Measurements from ENCODE around the gene ADAMTS16. TPM values are rescaled to one million over a fixed set of nuclear protein-coding genes. Genes with fewer than 3 reads are reported as not detected.

ADAMTS16 gene
- total RNA-seq, 4 donors from 2014 or later: 1.5 to 2.8 (median 2.0) TPM

GRCh38 chr5:5302201-5302600, 162.1 kb downstream of the ADAMTS16 start:
- Histone ChIP-seq H3K36me3 (no peaks in the 10 kb centered on the region), H3K4me3 (no peak overlapping the region), H3K27ac (no peak overlapping the region), H3K9me3 (no peaks in the 10 kb centered on the region), H3K4me1 (peaks cover 0 to 17% (median 5%) of the 10 kb centered on the region in 4 donors), H3K27me3 (no peaks in the 10 kb centered on the region)
- no peak for DNase-seq (ENCODE audit: low spot score in 2 of 2)
- TF ChIP-seq EP300 (IDR thresholded peaks at IDR 0.05) (no peak), CTCF (IDR thresholded peaks at IDR 0.05) (no peak), POLR2A (IDR thresholded peaks at IDR 0.05) (no peak)
- 75 to 85% methylated on average over 4 of the region's 4 CpGs for WGBS, 2 donors

- no peak for DNase-seq (ENCODE audit: low spot score in 2 of 2)
- Histone ChIP-seq H3K4me3 (no peak overlapping the region), H3K9me3 (no peaks in the 10 kb centered on the region), H3K27ac (no peak overlapping the region), H3K36me3 (no peaks in the 10 kb centered on the region), H3K27me3 (no peaks in the 10 kb centered on the region), H3K4me1 (peaks cover 0 to 19% (median 5%) of the 10 kb centered on the region in 4 donors)
- 97 to 98% methylated on average over 15 of the region's 15 CpGs for WGBS, 2 donors
- TF ChIP-seq CTCF (IDR thresholded peaks at IDR 0.05) (no peak), POLR2A (IDR thresholded peaks at IDR 0.05) (no peak), EP300 (IDR thresholded peaks at IDR 0.05) (no peak)
Measured at GRCh38 chr5:5303242-5303641, 163.1 kb downstream of the ADAMTS16 start.

GRCh38 chr5:5304361-5305020, 164.4 kb downstream of the ADAMTS16 start:
- DNase-seq (ENCODE audit: low spot score in 2 of 2): no peak
- Histone ChIP-seq H3K4me1 (peaks cover 0 to 19% (median 5%) of the 10 kb centered on the region in 4 donors), H3K27me3 (no peaks in the 10 kb centered on the region), H3K9me3 (no peaks in the 10 kb centered on the region), H3K36me3 (no peaks in the 10 kb centered on the region), H3K4me3 (no peak overlapping the region), H3K27ac (no peak overlapping the region)
- WGBS, 2 donors: 44 to 65% methylated on average over 10 of the region's 10 CpGs
- no peak for TF ChIP-seq CTCF (IDR thresholded peaks at IDR 0.05)
- TF ChIP-seq EP300 (IDR thresholded peaks at IDR 0.05): no peak
- no peak for TF ChIP-seq POLR2A (IDR thresholded peaks at IDR 0.05)

GRCh38 chr5:5306696-5307095, 166.6 kb downstream of the ADAMTS16 start:
- 21 to 28% methylated on average over 7 of the region's 7 CpGs for WGBS, 2 donors
- TF ChIP-seq CTCF (IDR thresholded peaks at IDR 0.05) (no peak), POLR2A (IDR thresholded peaks at IDR 0.05) (no peak), EP300 (IDR thresholded peaks at IDR 0.05) (no peak)
- DNase-seq (ENCODE audit: low spot score in 2 of 2): no peak

GRCh38 chr5:5308319-5308718, 168.2 kb downstream of the ADAMTS16 start:
- 96 to 98% methylated on average over 5 of the region's 5 CpGs for WGBS, 2 donors
- no peak for TF ChIP-seq EP300 (IDR thresholded peaks at IDR 0.05)
- no peak for TF ChIP-seq CTCF (IDR thresholded peaks at IDR 0.05)
- no peak for TF ChIP-seq POLR2A (IDR thresholded peaks at IDR 0.05)

More at GRCh38 chr5:5306696-5307095, 166.6 kb downstream of the ADAMTS16 start:
- H3K27me3 ChIP-seq: no peaks in the 10 kb centered on the region
- no peaks in the 10 kb centered on the region for H3K9me3 ChIP-seq
- H3K4me1 ChIP-seq: peaks cover 0 to 19% (median 5%) of the 10 kb centered on the region in 4 donors
- no peak overlapping the region for H3K4me3 ChIP-seq
- H3K27ac ChIP-seq: peak overlapping the region in 1 of 4 donors; percentile 31
- no peaks in the 10 kb centered on the region for H3K36me3 ChIP-seq

More at GRCh38 chr5:5308319-5308718, 168.2 kb downstream of the ADAMTS16 start:
- Histone ChIP-seq H3K27ac (no peak overlapping the region), H3K4me1 (peaks cover 0 to 19% (median 5%) of the 10 kb centered on the region in 4 donors), H3K27me3 (no peaks in the 10 kb centered on the region), H3K4me3 (no peak overlapping the region), H3K36me3 (no peaks in the 10 kb centered on the region), H3K9me3 (no peaks in the 10 kb centered on the region)
- DNase-seq (ENCODE audit: low spot score in 2 of 2): no peak
